ENCODE measurements around the gene TOP2B.

TOP2B gene

DNA sequence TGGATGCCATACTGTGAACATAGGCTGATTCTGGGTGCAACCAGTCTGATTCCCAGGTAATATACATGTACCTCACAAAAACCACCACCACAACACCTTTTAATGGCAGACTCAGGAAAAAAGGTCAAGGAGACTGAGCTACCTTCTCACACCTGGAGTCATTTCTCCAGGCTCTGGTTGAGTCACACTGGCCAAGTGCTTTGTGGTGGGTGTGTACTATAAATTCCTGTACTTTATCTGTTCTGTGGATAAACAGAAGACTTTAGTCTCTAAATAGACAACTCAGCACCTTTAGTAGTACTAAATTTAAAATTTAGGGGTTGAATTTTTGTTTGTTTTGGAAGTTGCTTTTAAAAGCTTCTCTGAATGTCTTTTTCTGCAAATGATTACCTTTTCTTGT is 46.7 kb downstream of the TOP2B start:
- DNase-seq (ENCODE audit: low read depth in 2 of 2) = no peak

DNA sequence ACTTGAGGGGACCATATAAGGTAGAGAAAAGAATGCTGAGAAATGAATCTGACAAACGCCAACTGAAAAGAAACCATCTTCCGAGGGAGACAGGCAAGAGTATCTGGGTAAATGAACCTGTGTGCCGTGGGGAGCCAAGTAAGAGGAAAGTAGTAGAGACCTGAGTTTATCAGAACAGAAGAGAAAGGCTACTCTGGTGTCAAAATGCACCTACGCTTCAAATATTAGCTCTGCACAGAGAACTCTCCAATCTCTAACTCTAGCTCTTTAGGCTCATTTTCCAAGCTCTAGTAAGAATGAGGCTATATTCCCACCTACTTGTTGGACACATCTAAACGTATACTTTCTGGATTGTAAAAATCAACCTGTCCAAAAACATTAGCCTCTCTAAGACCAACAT is 53.5 kb downstream of the TOP2B start:
- no peak for DNase-seq (ENCODE audit: low read depth in 2 of 2)

GRCh38 chr3:25610779-25611178 is 53.9 kb downstream of the TOP2B start:
- DNase-seq (ENCODE audit: low read depth in 2 of 2) = no peak

DNA sequence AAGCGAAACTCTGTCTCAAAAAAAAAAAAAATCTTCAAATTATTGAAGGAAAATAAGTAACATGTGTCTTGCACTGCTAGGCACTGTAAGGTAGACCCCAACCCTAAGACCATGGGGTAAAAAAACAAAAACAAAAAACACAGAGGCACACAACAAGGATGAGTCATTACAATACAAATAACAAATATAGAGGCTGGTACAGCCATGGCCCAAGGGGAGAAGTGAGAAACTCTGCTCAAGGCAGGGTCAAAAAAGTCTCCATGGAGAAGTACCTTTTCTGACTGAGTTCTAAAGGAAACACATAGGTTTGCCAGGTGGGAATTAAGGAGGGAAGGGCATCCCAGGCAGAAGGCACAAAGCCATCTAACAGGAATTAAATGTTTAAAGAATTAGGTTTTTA is 54.5 kb downstream of the TOP2B start:
- no peak for DNase-seq (ENCODE audit: low read depth in 2 of 2)

GRCh38 chr3:25604107-25604805 is 60.5 kb downstream of the TOP2B start:
- no peak for DNase-seq (ENCODE audit: low read depth in 2 of 2)

GRCh38 chr3:25603703-25604102 is 61.0 kb downstream of the TOP2B start:
- no peak for DNase-seq (ENCODE audit: low read depth in 2 of 2)

DNA sequence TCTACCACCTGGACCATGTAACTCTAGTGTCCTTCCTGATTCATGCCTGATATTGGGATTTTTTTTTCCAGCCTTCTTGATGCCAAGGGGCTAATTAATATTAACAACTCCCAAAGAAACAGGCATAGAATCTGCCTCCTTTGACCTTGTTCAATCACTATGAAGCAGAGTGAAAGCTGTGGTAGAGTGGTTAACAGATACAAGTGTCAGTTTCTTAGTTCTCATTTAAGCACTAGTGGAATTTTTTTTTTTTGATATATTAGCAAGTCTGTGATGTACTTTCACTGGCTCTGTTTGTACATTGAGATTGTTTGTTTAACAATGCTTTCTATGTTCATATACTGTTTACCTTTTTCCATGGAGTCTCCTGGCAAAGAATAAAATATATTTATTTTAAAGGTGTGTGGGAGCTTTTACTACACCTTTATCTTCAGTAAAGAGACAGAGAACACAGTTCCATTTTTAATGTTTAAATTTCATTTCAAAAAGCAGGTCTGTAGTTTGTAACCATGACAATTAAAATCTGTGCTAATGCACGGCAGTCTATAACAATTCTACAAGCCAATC is 67.1 kb downstream of the TOP2B start:
- DNase-seq (ENCODE audit: low read depth in 2 of 2) = no peak

- no peak for DNase-seq (ENCODE audit: low read depth in 2 of 2)
These were observed 70.7 kb downstream of the TOP2B start for GRCh38 chr3:25594007-25594502.

GRCh38 chr3:25593001-25593400 is 71.7 kb downstream of the TOP2B start:
- DNase-seq (ENCODE audit: low read depth in 2 of 2) = no peak

DNA sequence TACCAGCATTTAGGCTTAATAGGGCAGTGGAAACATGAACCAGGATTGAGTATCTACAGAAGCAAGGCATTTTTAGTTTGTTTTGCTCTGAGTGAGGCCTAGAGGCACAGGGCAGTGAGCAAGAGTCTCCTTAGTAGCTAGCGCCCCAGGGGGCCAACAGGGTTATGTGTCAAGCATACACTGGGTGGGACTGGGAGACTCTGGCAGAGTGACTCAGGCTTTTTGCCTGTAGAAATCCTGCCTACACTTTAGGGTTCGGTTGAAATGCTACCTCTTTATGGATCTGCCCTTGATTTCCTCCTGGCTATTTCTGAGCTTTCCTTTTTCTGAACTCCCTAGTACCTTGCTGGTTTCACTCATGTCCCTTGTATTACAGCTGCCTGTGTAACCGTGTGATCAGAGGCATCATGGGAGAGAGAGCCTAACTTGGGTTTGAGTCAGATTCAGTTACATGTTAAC is 72.2 kb downstream of the TOP2B start:
- DNase-seq (ENCODE audit: low read depth in 2 of 2) = no peak

DNA sequence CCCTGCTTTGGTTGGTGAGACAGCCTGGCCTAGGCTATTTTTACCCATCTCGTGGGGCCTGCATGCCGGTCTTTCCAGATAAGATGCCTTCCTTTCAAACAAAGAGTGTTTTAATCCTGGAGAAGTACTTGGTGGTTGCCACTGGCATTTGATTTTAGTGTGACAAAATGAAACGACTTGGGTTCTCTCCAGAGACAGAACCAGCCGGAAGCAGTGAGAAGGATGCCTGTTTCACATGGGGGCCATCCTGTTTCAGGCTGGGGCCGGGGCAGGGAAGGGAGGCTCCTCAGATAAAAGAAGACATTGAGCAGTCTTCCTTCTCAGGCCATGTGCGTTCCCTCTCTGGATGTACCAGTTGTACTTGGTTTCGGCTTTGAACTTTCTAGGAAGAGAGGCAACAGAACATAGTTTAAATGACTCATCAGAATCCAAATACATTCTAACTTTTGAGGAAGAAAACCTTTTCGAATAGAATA is 74.9 kb downstream of the TOP2B start:
- no peak for DNase-seq (ENCODE audit: low read depth in 2 of 2)

- no peak for DNase-seq (ENCODE audit: low read depth in 2 of 2)
These were observed 75.5 kb downstream of the TOP2B start for GRCh38 chr3:25589104-25589782.

- no peak for DNase-seq (ENCODE audit: low read depth in 2 of 2)
These were observed 76.1 kb downstream of the TOP2B start for GRCh38 chr3:25588441-25589103.

- no peak for DNase-seq (ENCODE audit: low read depth in 2 of 2)
These were observed 76.7 kb downstream of the TOP2B start for GRCh38 chr3:25587975-25588374.

GRCh38 chr3:25587526-25587925 is 77.2 kb downstream of the TOP2B start:
- no peak for DNase-seq (ENCODE audit: low read depth in 2 of 2)

DNA sequence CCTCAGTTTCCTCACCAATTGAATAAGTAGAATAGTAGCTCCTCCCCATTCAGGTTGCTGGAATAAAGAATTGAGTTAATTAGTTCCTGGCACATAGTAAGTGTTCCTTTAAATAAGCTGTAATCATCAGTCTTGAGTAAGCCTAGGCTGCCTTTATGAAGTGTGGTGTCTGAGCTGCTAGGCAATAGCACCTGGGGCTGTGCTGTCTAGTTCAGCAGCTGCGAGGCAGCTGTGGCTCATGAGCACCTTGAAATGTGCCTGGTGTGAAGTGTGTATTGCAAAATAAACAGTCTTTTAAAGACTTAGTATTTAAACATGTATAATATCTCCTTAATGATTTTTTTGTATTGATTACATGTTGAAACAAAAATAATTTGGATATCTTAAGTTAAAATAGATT is 77.6 kb downstream of the TOP2B start:
- DNase-seq (ENCODE audit: low read depth in 2 of 2) = no peak

DNA sequence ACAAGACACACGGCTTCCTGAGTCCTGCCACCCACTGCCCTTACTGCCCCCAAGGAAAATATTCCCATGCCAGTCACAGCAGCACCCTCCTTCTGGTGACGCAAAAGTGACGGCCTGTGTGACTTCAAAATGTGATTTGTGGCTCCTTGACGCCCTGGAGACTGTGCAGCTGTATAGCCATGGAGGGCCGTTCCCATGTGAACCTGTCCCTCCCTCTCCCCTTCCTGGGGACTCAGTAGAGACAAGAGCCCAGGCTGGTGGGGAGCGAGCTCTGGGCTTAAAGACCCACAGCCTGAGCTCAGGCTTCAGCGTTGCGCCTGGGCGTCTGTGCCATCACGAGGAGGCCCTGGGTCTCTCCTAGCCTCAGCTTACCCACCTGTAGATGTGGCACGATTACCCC is 78.2 kb downstream of the TOP2B start:
- no peak for DNase-seq (ENCODE audit: low read depth in 2 of 2)

DNA sequence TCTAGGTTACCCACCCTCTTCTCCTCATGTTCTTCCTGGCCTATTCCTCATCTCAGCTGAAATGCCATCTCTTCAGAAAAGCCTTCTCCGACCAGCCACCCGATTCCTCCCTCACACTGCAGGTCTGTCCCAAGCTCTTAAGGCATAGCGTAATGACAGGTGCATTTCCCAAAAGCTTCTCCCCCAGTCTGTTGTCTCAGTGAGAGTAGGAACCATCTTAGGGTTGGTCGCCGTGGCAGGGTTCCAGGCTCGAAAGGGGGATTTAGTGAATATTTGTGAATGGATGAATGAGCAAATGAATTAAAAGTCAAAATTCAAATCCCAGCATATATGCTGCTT is 78.6 kb downstream of the TOP2B start:
- no peak for DNase-seq (ENCODE audit: low read depth in 2 of 2)

DNA sequence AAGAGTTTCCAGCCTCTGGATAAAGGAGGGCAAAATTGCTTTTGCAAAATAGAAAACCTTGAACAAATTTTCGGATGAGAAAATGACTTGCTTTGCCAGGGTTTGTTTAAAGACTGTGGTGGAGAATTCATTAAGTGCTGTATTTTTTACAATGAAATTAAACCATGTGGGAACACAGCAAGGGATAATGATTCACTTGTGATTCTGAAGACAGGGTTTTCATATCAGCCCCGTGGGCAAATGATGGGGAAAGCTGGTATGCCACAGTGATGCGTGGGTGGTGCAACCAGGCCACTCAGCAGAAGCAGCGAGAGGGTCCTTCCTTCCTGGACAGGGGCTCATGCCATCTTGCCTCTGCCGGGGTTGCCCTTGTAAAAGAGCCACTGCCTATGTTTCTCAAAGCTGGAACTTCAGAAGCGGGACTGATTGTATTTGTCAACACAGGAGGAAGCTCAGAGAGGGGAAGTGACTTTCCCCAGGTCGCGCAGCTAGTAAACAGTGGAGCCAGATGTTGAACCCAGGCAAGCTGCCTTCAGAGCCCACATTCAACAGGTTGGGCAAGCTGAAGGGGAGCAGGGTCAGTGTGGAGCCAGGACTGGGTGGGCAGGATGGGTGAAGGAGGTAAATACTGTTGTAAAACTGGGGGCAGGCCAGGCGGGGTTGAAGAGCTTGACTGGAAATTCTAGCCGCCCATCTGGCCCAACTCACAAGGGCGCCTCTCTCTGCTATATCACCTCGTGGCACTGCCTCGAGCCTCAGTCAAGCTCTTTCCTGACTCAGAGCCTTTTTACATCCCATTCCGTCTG is 79.1 kb downstream of the TOP2B start:
- DNase-seq (ENCODE audit: low read depth in 2 of 2) = no peak

DNA sequence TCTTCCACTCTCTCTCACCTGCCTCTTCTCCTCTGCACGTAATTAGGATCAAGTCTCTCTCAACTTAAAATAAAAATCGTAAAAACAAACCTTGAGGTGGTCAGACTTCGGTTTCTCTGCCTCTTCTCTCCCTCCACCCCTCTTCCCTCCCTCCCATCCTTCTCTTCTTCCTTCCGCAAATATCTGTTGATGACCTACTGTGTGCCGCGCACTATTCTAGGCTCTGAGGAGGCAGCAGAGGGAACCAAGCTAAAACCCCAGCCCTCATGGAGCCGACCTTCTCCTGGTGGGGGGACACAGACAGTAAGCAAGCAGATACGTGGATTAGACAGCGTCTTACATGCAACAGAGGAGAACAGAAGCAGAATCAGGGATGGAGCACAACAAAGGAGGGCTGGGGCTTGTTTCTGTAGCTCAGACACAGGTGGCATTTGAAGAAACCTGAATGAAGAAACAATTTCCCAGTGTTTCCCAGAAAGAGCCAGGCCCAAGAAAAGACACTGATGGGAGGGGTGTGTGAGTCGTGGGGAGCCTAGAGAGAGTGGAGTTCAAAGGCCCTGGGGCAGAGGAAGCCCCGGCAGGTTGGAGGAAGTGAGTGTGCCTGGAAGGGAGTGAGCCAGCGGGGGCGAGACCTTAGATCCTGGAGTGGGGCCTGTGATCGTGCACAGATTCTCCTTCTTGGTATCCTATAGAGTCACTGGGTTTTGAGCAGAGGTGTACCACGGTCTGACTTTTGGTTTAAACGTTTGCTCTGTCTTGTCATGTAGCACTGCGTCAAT is 80.5 kb downstream of the TOP2B start:
- DNase-seq (ENCODE audit: low read depth in 2 of 2) = no peak

DNA sequence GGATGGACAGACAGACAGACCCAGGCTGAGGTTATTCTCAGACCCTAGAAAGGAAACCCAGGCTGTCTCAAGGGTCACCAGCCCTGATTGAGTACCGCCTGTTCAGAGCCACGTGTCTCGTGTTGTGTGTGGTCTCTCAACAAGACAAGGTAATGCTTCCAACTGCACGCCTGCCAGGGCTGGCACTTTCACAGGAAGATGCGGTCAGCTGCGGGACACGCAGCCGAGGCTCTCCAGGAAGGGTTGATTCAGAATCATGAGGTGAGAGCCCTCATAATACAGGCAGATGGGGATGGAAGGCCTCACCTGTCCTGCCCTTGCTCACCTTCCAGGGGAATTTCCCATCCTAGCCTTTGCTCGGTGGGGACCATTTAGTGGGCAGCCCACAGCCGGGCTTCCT is 81.4 kb downstream of the TOP2B start:
- DNase-seq (ENCODE audit: low read depth in 2 of 2) = no peak

All from stimulated activated CD8-positive, alpha-beta memory T cell treated with anti-CD3 and anti-CD28 coated beads, Interleukin-2, amount 100 ng/mL, for 1 hour (primary cell).